PC-3 (cell line): ENCODE data around the gene CTNNA3. TPM values are rescaled to one million over a fixed set of nuclear protein-coding genes. Genes with fewer than 3 reads are reported as not detected.
A peak's percentile ranks its signal among the peaks of the same experiment; 100 is the strongest.

Experiments
- ATAC-seq: fragments of 200-7000 bp; cut with Tn5 transposase; 2 replicates; pipeline ENCODE4 v1.9.1; 2020; ENCODE audit warnings: mild to moderate bottlenecking, moderate library complexity
- BruUV-seq: library from RNA; stranded (reverse); fragments of 400-500 nt; replicated peaks from 2 replicates; lab custom pipeline; 2021; lab: Mats Ljungman, UMichigan
- CTCF ChIA-PET: fragments of 300-600 bp; sonication (Branson Sonifier 250); formaldehyde crosslinking; loops from one replicate; lab custom pipeline; 2022; ENCODE audit warnings: antibody characterized with exemption; lab: Charles Lee
- POLR2A ChIA-PET: fragments of 300-600 bp; sonication (Branson Sonifier 250); formaldehyde crosslinking; loops from one replicate; lab custom pipeline; 2022; ENCODE audit warnings: antibody characterized with exemption; ENCODE audit not compliant: unreplicated experiment; lab: Charles Lee
- DNase-seq: peaks from one replicate; pipeline ENCODE4 v3.0.0-alpha.2; 2015
- H2AFZ ChIP-seq: fragments of 300-600 bp; sonication (generic); 2 replicates; pipeline ENCODE4 v1.6.0; 2016; ENCODE audit warnings: antibody characterized with exemption, low read length
- H3F3A ChIP-seq: fragments of 300-600 bp; sonication (generic); one replicate; pipeline ENCODE4 v1.6.0; 2017; ENCODE audit warnings: antibody characterized with exemption, low read length, control low read depth, mild to moderate bottlenecking; ENCODE audit not compliant: unreplicated experiment
- H3K27ac ChIP-seq: fragments of 300-600 bp; sonication (generic); 2 replicates; pipeline ENCODE4 v1.5.1; 2016; ENCODE audit warnings: mild to moderate bottlenecking, low read length
- H3K27me3 ChIP-seq: fragments of 300-600 bp; sonication (generic); 2 replicates; pipeline ENCODE4 v1.6.1; 2016; ENCODE audit warnings: low read length, mixed read lengths
- H3K36me3 ChIP-seq: fragments of 300-600 bp; sonication (generic); 2 replicates; pipeline ENCODE4 v1.6.1; 2016; ENCODE audit warnings: low read depth, mixed run types, low read length, mixed read lengths
- H3K4me1 ChIP-seq: fragments of 300-600 bp; sonication (generic); 2 replicates; pipeline ENCODE4 v1.5.1; 2016; ENCODE audit warnings: low read length; ENCODE audit not compliant: insufficient read depth
- H3K4me2 ChIP-seq: fragments of 300-600 bp; sonication (generic); 2 replicates; pipeline ENCODE4 v1.6.0; 2016; ENCODE audit warnings: low read length
- H3K4me3 ChIP-seq: fragments of 300-600 bp; sonication (generic); 2 replicates; pipeline ENCODE4 v1.5.1; 2016; ENCODE audit warnings: mild to moderate bottlenecking, low read length, mixed read lengths
- H3K79me2 ChIP-seq: fragments of 300-600 bp; sonication (generic); 2 replicates; pipeline ENCODE4 v1.6.1; 2017; ENCODE audit warnings: low read length, mixed read lengths
- H3K9ac ChIP-seq: fragments of 300-600 bp; sonication (generic); 2 replicates; pipeline ENCODE4 v1.6.0; 2016; ENCODE audit warnings: mild to moderate bottlenecking, low read length
- H3K9me2 ChIP-seq: fragments of 300-600 bp; sonication (generic); replicated peaks from 2 replicates; pipeline ENCODE4 v1.6.1; 2016; ENCODE audit warnings: mixed run types, low read length, mixed read lengths
- H3K9me3 ChIP-seq: fragments of 300-600 bp; sonication (generic); 2 replicates; pipeline ENCODE4 v1.6.1; 2016; ENCODE audit warnings: low read length, mixed read lengths
- H4K20me1 ChIP-seq: fragments of 300-600 bp; sonication (generic); 2 replicates; pipeline ENCODE4 v1.6.1; 2016; ENCODE audit warnings: low read length, mixed read lengths
- EZH2 ChIP-seq: fragments of 300-600 bp; sonication (generic); IDR thresholded peaks from one replicate; pipeline ENCODE4 v1.6.1; 2017; ENCODE audit warnings: antibody characterized with exemption, mild to moderate bottlenecking, low read length; ENCODE audit not compliant: unreplicated experiment
- EZH2phosphoT487 ChIP-seq: fragments of 300-600 bp; sonication (generic); IDR thresholded peaks from 2 replicates; pipeline ENCODE4 v1.6.1; 2018; ENCODE audit warnings: mild to moderate bottlenecking, antibody characterized with exemption, low read length, borderline replicate concordance
- intact Hi-C: fragments of 100-400 bp; cut with micrococcal nuclease; formaldehyde crosslinking; loops from 2 replicates; pipeline ENCODE4 v1.9.0; 2023
- total RNA-seq: library from RNA; depleted of rRNA; stranded (reverse); fragments of >200 nt; gene quantifications from 2 replicates; pipeline ENCODE4 v1.2.3, GENCODE V29; 2014
- TF ChIP-seq, protein P1 (sequence below): fragments of 300-600 bp; sonication (generic); conservative IDR thresholded peaks from 2 replicates; pipeline ENCODE4 v1.5.1; 2017; ENCODE audit warnings: antibody characterized with exemption, low read depth, mild to moderate bottlenecking, low read length

The CTNNA3 gene
- total RNA-seq, 1 experiment from 2014 or later = 1.9 TPM

DNA sequence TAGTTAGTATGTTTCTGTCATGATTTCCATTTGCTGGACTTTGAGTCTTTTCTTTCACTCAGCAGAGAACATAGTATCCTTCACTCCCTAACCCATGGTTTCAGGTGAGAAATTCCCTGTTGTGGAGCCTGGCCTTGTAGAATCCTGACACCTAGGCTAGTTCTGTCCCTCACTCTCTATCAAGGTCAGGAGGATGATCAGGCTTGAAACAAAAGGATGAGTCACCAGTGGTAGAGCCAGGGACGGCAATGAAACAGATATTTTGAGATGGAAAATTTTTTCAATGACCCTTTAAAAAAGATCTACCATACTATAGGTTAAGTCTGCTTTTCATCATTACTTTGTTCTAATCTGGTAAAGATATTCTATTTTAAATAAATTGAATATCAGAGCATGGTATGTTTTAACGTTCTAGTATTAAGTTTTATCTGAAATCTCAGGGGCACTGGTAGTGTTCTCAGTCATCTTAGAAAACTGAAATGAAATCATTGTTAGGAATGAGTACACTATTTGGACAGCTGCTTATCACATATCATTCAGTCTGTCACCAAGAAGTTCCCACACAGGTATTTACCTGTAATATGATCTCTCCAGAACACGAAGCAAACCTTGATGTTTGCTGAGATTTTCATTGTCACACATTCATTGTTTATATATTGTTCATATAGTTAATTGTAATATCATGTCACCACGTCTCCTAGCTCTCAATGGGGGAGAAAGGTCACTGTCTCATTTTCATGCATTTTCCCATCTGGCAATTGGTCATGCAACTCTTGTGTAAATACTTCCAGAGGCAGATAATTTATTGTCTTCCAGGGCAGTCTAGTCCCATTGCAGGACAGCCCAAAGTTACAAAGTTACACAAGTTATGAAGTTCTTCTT lies 1070.0 kb downstream of the CTNNA3 start:
- no peaks in the 10 kb centered on the region for H3K79me2 ChIP-seq
- CTCF ChIA-PET = interaction anchor here (0.6 to 0.7 kb wide), 2 partner anchors 14 to 31 kb away, joined by 3 to 5 read pairs; no protein-coding TSS in a partner anchor
- peak; percentile 34 for ATAC-seq
- H2AFZ ChIP-seq = no peak overlapping the region
- intact Hi-C loops = loop anchor here (2.0 to 10.0 kb wide), 6 partner anchors 107 to 1651 kb away; no protein-coding TSS in a partner anchor
- H4K20me1 ChIP-seq = no peaks in the 10 kb centered on the region
- peak; percentile 84 for DNase-seq
- H3K4me2 ChIP-seq = peak overlapping the region; percentile 40
- no peaks in the 10 kb centered on the region for H3K9me2 ChIP-seq
- no peaks in the 10 kb centered on the region for H3K27me3 ChIP-seq
- H3K9ac ChIP-seq = no peak overlapping the region
- peak overlapping the region; percentile 33 for H3K27ac ChIP-seq
- no peak overlapping the region for H3K4me3 ChIP-seq
- no peaks in the 10 kb centered on the region for H3K36me3 ChIP-seq
- no peaks in the 10 kb centered on the region for H3K9me3 ChIP-seq
- TF ChIP-seq EZH2 = no peak
- TF ChIP-seq EZH2phosphoT487 = no peak
- TF ChIP-seq, protein P1, sequence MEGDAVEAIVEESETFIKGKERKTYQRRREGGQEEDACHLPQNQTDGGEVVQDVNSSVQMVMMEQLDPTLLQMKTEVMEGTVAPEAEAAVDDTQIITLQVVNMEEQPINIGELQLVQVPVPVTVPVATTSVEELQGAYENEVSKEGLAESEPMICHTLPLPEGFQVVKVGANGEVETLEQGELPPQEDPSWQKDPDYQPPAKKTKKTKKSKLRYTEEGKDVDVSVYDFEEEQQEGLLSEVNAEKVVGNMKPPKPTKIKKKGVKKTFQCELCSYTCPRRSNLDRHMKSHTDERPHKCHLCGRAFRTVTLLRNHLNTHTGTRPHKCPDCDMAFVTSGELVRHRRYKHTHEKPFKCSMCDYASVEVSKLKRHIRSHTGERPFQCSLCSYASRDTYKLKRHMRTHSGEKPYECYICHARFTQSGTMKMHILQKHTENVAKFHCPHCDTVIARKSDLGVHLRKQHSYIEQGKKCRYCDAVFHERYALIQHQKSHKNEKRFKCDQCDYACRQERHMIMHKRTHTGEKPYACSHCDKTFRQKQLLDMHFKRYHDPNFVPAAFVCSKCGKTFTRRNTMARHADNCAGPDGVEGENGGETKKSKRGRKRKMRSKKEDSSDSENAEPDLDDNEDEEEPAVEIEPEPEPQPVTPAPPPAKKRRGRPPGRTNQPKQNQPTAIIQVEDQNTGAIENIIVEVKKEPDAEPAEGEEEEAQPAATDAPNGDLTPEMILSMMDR = no peak
- peaks cover 4% of the 10 kb centered on the region for H3F3A ChIP-seq
- POLR2A ChIA-PET = no interaction called here
- no TSS peak for BruUV-seq
- H3K4me1 ChIP-seq = peaks cover 45% of the 10 kb centered on the region

DNA sequence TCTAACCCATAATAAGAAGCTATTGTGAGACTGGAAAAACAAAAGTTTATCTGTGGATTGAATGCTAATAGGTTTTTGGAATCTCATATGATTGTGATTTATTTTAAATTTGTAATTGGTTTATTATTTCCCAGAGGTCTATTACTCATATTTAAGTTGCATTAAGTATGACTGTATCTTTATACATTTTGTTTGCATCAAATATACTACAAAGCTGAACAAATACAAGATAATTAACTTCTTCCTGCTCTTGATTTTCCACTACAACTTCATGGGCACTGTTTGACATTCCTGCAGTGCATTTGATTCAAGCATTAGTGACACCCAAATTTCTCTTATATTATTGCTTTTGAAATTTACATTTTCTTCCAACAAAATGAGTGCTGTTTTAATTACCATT lies 1073.9 kb downstream of the CTNNA3 start:
- H3F3A ChIP-seq = peaks cover 4% of the 10 kb centered on the region
- peak; percentile 71 for DNase-seq
- peak overlapping the region; percentile 14 for H3K4me2 ChIP-seq
- no peaks in the 10 kb centered on the region for H3K36me3 ChIP-seq
- H3K27ac ChIP-seq = peak overlapping the region; percentile 13
- no peaks in the 10 kb centered on the region for H3K9me3 ChIP-seq
- H3K27me3 ChIP-seq = no peaks in the 10 kb centered on the region
- no peaks in the 10 kb centered on the region for H3K79me2 ChIP-seq
- intact Hi-C loops = loop anchor here (1.0 to 10.0 kb wide), 4 partner anchors 30 to 1647 kb away; no protein-coding TSS in a partner anchor
- no peaks in the 10 kb centered on the region for H4K20me1 ChIP-seq
- ChIA-PET CTCF (no interaction called here), POLR2A (interaction anchor here (0.6 kb wide), 1 partner anchor 266 kb away, joined by 4 read pairs; no protein-coding TSS in a partner anchor)
- no peak overlapping the region for H3K9ac ChIP-seq
- no peak overlapping the region for H2AFZ ChIP-seq
- TF ChIP-seq, protein P1 = no peak
- no peak for TF ChIP-seq EZH2
- no peak for TF ChIP-seq EZH2phosphoT487
- ATAC-seq = peak; percentile 81
- no TSS peak for BruUV-seq
- no peaks in the 10 kb centered on the region for H3K9me2 ChIP-seq
- peaks cover 34% of the 10 kb centered on the region for H3K4me1 ChIP-seq
- H3K4me3 ChIP-seq = no peak overlapping the region
